Measurements from ENCODE around the gene OR51B4.
"Not testable (repeated sequence)": the region's sequence is repeated elsewhere in the genome, so short reads cannot be mapped to it uniquely, and the experiment has no call there.

OR51B4 gene

GRCh38 chr11:5301846-5302245 is at the start of gene OR51B4:
Gene OR51B4, minus strand, starts transcription at chr11:5301946. Its CDS starts 0 bp downstream, at chr11:5301946.
- no peak for DNase-seq

GRCh38 chr11:5351208-5351607 is 49.5 kb upstream of the OR51B4 start, which contains the start of gene OR51B6:
Gene OR51B6, plus strand, starts transcription at chr11:5351508. Its CDS starts 0 bp downstream, at chr11:5351508.
- DNase-seq = no peak

- DNase-seq = no peak
Observed at GRCh38 chr11:5349550-5349949, 47.8 kb upstream of the OR51B4 start.

- no peak for DNase-seq
Observed at GRCh38 chr11:5348551-5349194, 46.9 kb upstream of the OR51B4 start.

- no peak for DNase-seq
Observed at GRCh38 chr11:5345831-5346230, 44.1 kb upstream of the OR51B4 start.

- DNase-seq = no peak
Observed at GRCh38 chr11:5343474-5344335, 42.0 kb upstream of the OR51B4 start, which contains the start of gene OR51B5. Gene OR51B5, minus strand, starts transcription at chr11:5343524. Its CDS starts 0 bp downstream, at chr11:5343524.

- DNase-seq = no peak
Observed at GRCh38 chr11:5339771-5340322, 38.1 kb upstream of the OR51B4 start.

GRCh38 chr11:5337253-5337652 is 35.5 kb upstream of the OR51B4 start:
- DNase-seq = not testable (repeated sequence)

GRCh38 chr11:5336331-5336730 is 34.6 kb upstream of the OR51B4 start:
- DNase-seq = no peak

- DNase-seq = no peak
Observed at GRCh38 chr11:5335170-5335569, 33.4 kb upstream of the OR51B4 start.

- DNase-seq = no peak
Observed at GRCh38 chr11:5324197-5324596, 22.5 kb upstream of the OR51B4 start, which contains the start of gene OR51B2. Gene OR51B2, minus strand, starts transcription at chr11:5324297. Its CDS starts 0 bp downstream, at chr11:5324297.

- no peak for DNase-seq
Observed at GRCh38 chr11:5317292-5317691, 15.5 kb upstream of the OR51B4 start.

GRCh38 chr11:5313326-5314023 is 11.7 kb upstream of the OR51B4 start:
- DNase-seq = not testable (repeated sequence)

GRCh38 chr11:5310423-5310822 is 8.7 kb upstream of the OR51B4 start:
- no peak for DNase-seq

GRCh38 chr11:5307256-5308019 is 5.7 kb upstream of the OR51B4 start:
- no peak for DNase-seq

- no peak for DNase-seq
Observed at GRCh38 chr11:5304046-5304445, 2.3 kb upstream of the OR51B4 start.

GRCh38 chr11:5303626-5304025 is 1.9 kb upstream of the OR51B4 start:
- DNase-seq = no peak

- no peak for DNase-seq
Observed at GRCh38 chr11:5300251-5300650, 1.5 kb downstream of the OR51B4 start.

- DNase-seq = no peak
Observed at GRCh38 chr11:5298451-5298850, 3.3 kb downstream of the OR51B4 start.

- DNase-seq = no peak
Observed at GRCh38 chr11:5297721-5298323, 3.9 kb downstream of the OR51B4 start.

- not testable (repeated sequence) for DNase-seq
Observed at GRCh38 chr11:5294342-5294995, 7.3 kb downstream of the OR51B4 start.

All from bone marrow (tissue), 2 donors.